HepG2 (cell line): ENCODE measurements around the gene STARD10. TPM values are rescaled to one million over a fixed set of nuclear protein-coding genes. Genes with fewer than 3 reads are reported as not detected.

ENCODE experiments used
- ATAC-seq: fragments of 200-7000 bp; cut with Tn5 transposase; 3 replicates; pipeline ENCODE4 v1.9.1; 2020; ENCODE audit warnings: mild to moderate bottlenecking, moderate library complexity
- BruUV-seq: library from RNA; stranded (reverse); fragments of 400-500 nt; replicated peaks from 2 replicates; lab custom pipeline; 2021; lab: Mats Ljungman, UMichigan
- CTCF ChIA-PET: fragments of 300-600 bp; formaldehyde crosslinking; extraction: SDS; loops from one replicate; lab custom pipeline; 2021; ENCODE audit warnings: low total read pairs, inconsistent platforms, low intra/inter-chr PET ratio; lab: Yijun Ruan, JAX
- POLR2A ChIA-PET: fragments of 350-600 bp; sonication (Branson Sonifier 250); formaldehyde crosslinking; loops from one replicate; lab custom pipeline; 2020; ENCODE audit warnings: antibody characterized with exemption, inconsistent platforms; lab: Yijun Ruan, JAX
- DNase-seq: peaks from one replicate; pipeline ENCODE4 v3.0.0-alpha.2; 2015; ENCODE audit warnings: low spot score
- FAIRE-seq: peaks from 3 replicates; lab custom pipeline; 2011; peaks lifted over from hg19 to GRCh38; lab: Jason Lieb, UNC
- H2AFZ ChIP-seq: one replicate; pipeline ENCODE4 v1.6.1; 2011; ENCODE audit warnings: low read length, inconsistent platforms
- H3K27ac ChIP-seq: fragments of 300-600 bp; 3 replicates; pipeline ENCODE4 v1.8.0; 2011; ENCODE audit warnings: mixed run types, mild to moderate bottlenecking, mixed read lengths, low read length, inconsistent platforms; ENCODE audit not compliant: insufficient read depth; ENCODE audit errors: extremely low read length
- H3K27me3 ChIP-seq, 2 experiments: fragments of 200-600 bp in 1 of 2; 2 replicates in 1 of 2; 3 replicates in 1 of 2; pipeline versions ENCODE4 v1.6.0 to v1.8.0; 2011; ENCODE audit warnings: low read length in 2 of 2, mild to moderate bottlenecking in 2 of 2, moderate library complexity in 2 of 2, inconsistent platforms in 1 of 2; ENCODE audit not compliant: insufficient read depth in 2 of 2, control insufficient read depth in 1 of 2
- H3K36me3 ChIP-seq, 2 experiments: fragments of 200-600 bp in 1 of 2; replicated peaks in 1 of 2; 2 replicates in 1 of 2; 3 replicates in 1 of 2; pipeline versions ENCODE4 v1.5.1 to v1.8.0; 2011; ENCODE audit warnings: low read length in 2 of 2, inconsistent platforms in 1 of 2; ENCODE audit not compliant: insufficient read depth in 2 of 2, control insufficient read depth in 1 of 2
- H3K4me1 ChIP-seq: 2 replicates; pipeline ENCODE4 v1.5.1; 2012; ENCODE audit warnings: low read length, inconsistent platforms; ENCODE audit not compliant: insufficient read depth
- H3K4me2 ChIP-seq: 2 replicates; pipeline ENCODE4 v1.6.0; 2011; ENCODE audit warnings: low read depth, low read length, inconsistent platforms
- H3K4me3 ChIP-seq, 3 experiments: fragments of 200-600 bp in 1 of 3; sonication (generic), shearing (Covaris generic) in 1 of 3; replicated peaks in 1 of 3; 2 replicates each; pipeline ENCODE4 v1.5.1; 2011 to 2016; ENCODE audit warnings: low read length in 3 of 3, inconsistent platforms in 2 of 3, low read depth in 2 of 3, mild to moderate bottlenecking in 2 of 3, control low read depth in 1 of 3, mixed read lengths in 1 of 3; ENCODE audit not compliant: insufficient read depth in 1 of 3
- H3K79me2 ChIP-seq: one replicate; pipeline ENCODE4 v1.6.1; 2011; ENCODE audit warnings: low read length, inconsistent platforms; ENCODE audit not compliant: insufficient read depth
- H3K9ac ChIP-seq: 2 replicates; pipeline ENCODE4 v1.6.0; 2011; ENCODE audit warnings: mild to moderate bottlenecking, low read depth, low read length, inconsistent platforms; ENCODE audit not compliant: insufficient read depth
- H3K9me3 ChIP-seq: 2 replicates; pipeline ENCODE4 v1.5.1; 2012; ENCODE audit warnings: mild to moderate bottlenecking, low read length
- H4K20me1 ChIP-seq: 2 replicates; pipeline ENCODE4 v1.6.0; 2011; ENCODE audit warnings: inconsistent platforms, mild to moderate bottlenecking, low read length, moderate library complexity; ENCODE audit not compliant: insufficient read depth
- AKAP8 ChIP-seq: sonication (generic); formaldehyde crosslinking; IDR thresholded peaks from 2 replicates; pipeline ENCODE4 v1.5.1; 2020; ENCODE audit warnings: mild to moderate bottlenecking, missing genetic modification reagents
- CEBPG ChIP-seq: IDR thresholded peaks from 2 replicates; pipeline ENCODE4 v1.6.1; 2016
- ISL2 ChIP-seq: sonication (generic); formaldehyde crosslinking; IDR thresholded peaks from 2 replicates; pipeline ENCODE4 v1.5.0; 2020; ENCODE audit warnings: missing genetic modification reagents
- NR2F1 ChIP-seq, 2 experiments: fragments of 450-650 bp in 1 of 2; formaldehyde crosslinking in 1 of 2; IDR thresholded peaks; 2 replicates each; pipeline versions ENCODE4 v1.5.0 to v1.6.1; 2016 to 2020; ENCODE audit warnings: mild to moderate bottlenecking in 1 of 2, missing compliant biosample characterization in 1 of 2, missing genetic modification reagents in 1 of 2, moderate library complexity in 1 of 2
- ZBTB38 ChIP-seq: sonication (generic); formaldehyde crosslinking; IDR thresholded peaks from 2 replicates; pipeline ENCODE4 v1.5.1; 2020; ENCODE audit warnings: mild to moderate bottlenecking, missing genetic modification reagents
- WGBS: methylation state at CpG from one replicate; pipeline ENCODE4 v1.1.6; 2017; ENCODE audit warnings: low lambda C conversion rate; 5-methylcytosine and 5-hydroxymethylcytosine counted together
- in situ Hi-C: cut with HindIII; loops from 2 replicates; pipeline ENCODE4 v1.10.0; 2017; ENCODE audit warnings: low pct_unique_long_range_greater_than_20kb; ENCODE audit not compliant: extremely low pct_ligation_motif_present
- intact Hi-C: fragments of 100-400 bp; cut with micrococcal nuclease; formaldehyde crosslinking; loops from one replicate; pipeline ENCODE4 v1.10.0; 2022; ENCODE audit not compliant: unreplicated experiment
- polyA plus RNA-seq, 8 experiments: library from polyadenylated mRNA; depleted of rRNA in 3 of 8; stranded (reverse) in 7 of 8; unstranded in 1 of 8; fragments of >200 nt; fragmentation: Illumina TruSeq in 4 of 8; extraction: Trizol in 4 of 8; gene quantifications; 2 replicates each; pipeline versions ENCODE4 v1.2.1 to v1.2.3, GENCODE V29; 2011 to 2016; ENCODE audit warnings: low read depth in 4 of 8, missing spikeins in 1 of 8, mixed read lengths in 1 of 8; ENCODE audit not compliant: insufficient read depth in 1 of 8
- total RNA-seq, 5 experiments: library from RNA; depleted of rRNA; stranded (reverse); fragments of >200 nt; fragmentation: Illumina TruSeq; extraction: Trizol; gene quantifications; 2 replicates each; pipeline ENCODE4 v1.2.3, GENCODE V29; 2016; ENCODE audit warnings: low read depth in 1 of 5
- TF ChIP-seq, protein P1 (sequence below): sonication (generic); formaldehyde crosslinking; IDR thresholded peaks from 2 replicates; pipeline ENCODE4 v1.8.1; 2022; ENCODE audit warnings: low read depth, mild to moderate bottlenecking, missing genetic modification reagents
- TF ChIP-seq, protein P2 (sequence below): sonication (generic); formaldehyde crosslinking; IDR thresholded peaks from 2 replicates; pipeline ENCODE4 v1.4.0; 2020; ENCODE audit warnings: missing genetic modification reagents, mild to moderate bottlenecking, borderline replicate concordance
- TF ChIP-seq, protein P3 (sequence below): sonication (generic); formaldehyde crosslinking; IDR thresholded peaks from 2 replicates; pipeline ENCODE4 v1.4.0; 2020; ENCODE audit warnings: missing genetic modification reagents

STARD10 gene
- total and polyA plus RNA-seq, 2 of the 13 experiments (the other 11 are each of a cell fraction or from before 2014, with no cell fraction given): 260 to 341 TPM

DNA sequence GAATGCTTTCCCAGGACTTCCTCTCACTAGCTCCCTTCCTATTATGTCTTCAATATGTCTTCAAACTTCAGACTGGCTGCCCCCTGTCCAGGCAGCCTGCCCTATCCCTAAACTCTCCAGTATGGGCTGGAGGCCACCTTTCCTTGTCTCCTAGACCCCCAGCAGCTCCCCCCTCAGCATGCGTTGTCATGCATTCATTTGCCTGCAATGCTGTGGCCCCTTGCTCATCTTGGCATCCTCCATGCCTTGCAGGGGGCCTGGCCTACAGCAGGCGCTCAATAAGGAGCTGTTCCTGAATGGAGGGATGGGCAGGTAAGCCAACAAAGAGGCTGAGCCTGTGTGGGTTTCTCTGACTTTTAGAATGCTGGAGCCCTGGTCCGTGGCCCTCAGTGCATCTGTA, 25.3 kb downstream of the STARD10 start:
- Histone ChIP-seq H3K27ac (peak overlapping the region; percentile 88), H2AFZ (no peak overlapping the region), H3K9ac (no peak overlapping the region), H3K79me2 (peaks cover 60% of the 10 kb centered on the region), H3K36me3 (peaks cover 5 to 33% of the 10 kb centered on the region in 2 experiments; a peak in 4 of 5 replicates), H3K27me3 (no peaks in the 10 kb centered on the region), H3K4me3 (no peak overlapping the region), H3K4me2 (0 out of 2 replicates have a peak overlapping the region, but pooled peaks have one; percentile 30), H3K4me1 (peaks cover 75% of the 10 kb centered on the region), H3K9me3 (no peaks in the 10 kb centered on the region), H4K20me1 (peaks cover 3% of the 10 kb centered on the region; the same call in 1 of the 2 replicates)
- ChIA-PET CTCF (no interaction called here), POLR2A (interaction anchor here (2.1 to 4.4 kb wide), 4 partner anchors 9 to 25 kb away, joined by 13 to 52 read pairs (median 24); partner anchors contain the start of gene STARD10)
- in situ Hi-C loops: no loop called here
- ATAC-seq (no peak), DNase-seq (no peak), FAIRE-seq (no peak)
- WGBS: 96% methylated on average over 3 of the region's 3 CpGs
- TF ChIP-seq NR2F1 (CRISPR knock-in tag; IDR thresholded peaks at IDR 0.05) (no peak), CEBPG (no peak), ZBTB38 (CRISPR knock-in tag) (no peak), ISL2 (CRISPR knock-in tag) (no peak), AKAP8 (CRISPR knock-in tag) (no peak)
- TF ChIP-seq, protein P1, sequence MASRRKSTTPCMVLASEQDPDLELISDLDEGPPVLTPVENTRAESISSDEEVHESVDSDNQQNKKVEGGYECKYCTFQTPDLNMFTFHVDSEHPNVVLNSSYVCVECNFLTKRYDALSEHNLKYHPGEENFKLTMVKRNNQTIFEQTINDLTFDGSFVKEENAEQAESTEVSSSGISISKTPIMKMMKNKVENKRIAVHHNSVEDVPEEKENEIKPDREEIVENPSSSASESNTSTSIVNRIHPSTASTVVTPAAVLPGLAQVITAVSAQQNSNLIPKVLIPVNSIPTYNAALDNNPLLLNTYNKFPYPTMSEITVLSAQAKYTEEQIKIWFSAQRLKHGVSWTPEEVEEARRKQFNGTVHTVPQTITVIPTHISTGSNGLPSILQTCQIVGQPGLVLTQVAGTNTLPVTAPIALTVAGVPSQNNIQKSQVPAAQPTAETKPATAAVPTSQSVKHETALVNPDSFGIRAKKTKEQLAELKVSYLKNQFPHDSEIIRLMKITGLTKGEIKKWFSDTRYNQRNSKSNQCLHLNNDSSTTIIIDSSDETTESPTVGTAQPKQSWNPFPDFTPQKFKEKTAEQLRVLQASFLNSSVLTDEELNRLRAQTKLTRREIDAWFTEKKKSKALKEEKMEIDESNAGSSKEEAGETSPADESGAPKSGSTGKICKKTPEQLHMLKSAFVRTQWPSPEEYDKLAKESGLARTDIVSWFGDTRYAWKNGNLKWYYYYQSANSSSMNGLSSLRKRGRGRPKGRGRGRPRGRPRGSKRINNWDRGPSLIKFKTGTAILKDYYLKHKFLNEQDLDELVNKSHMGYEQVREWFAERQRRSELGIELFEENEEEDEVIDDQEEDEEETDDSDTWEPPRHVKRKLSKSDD (CRISPR knock-in tag): no peak
- TF ChIP-seq, protein P2, sequence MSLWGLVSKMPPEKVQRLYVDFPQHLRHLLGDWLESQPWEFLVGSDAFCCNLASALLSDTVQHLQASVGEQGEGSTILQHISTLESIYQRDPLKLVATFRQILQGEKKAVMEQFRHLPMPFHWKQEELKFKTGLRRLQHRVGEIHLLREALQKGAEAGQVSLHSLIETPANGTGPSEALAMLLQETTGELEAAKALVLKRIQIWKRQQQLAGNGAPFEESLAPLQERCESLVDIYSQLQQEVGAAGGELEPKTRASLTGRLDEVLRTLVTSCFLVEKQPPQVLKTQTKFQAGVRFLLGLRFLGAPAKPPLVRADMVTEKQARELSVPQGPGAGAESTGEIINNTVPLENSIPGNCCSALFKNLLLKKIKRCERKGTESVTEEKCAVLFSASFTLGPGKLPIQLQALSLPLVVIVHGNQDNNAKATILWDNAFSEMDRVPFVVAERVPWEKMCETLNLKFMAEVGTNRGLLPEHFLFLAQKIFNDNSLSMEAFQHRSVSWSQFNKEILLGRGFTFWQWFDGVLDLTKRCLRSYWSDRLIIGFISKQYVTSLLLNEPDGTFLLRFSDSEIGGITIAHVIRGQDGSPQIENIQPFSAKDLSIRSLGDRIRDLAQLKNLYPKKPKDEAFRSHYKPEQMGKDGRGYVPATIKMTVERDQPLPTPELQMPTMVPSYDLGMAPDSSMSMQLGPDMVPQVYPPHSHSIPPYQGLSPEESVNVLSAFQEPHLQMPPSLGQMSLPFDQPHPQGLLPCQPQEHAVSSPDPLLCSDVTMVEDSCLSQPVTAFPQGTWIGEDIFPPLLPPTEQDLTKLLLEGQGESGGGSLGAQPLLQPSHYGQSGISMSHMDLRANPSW (CRISPR knock-in tag): no peak
- TF ChIP-seq, protein P3, sequence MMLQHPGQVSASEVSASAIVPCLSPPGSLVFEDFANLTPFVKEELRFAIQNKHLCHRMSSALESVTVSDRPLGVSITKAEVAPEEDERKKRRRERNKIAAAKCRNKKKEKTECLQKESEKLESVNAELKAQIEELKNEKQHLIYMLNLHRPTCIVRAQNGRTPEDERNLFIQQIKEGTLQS: no peak
- intact Hi-C loops: no loop called here
- BruUV-seq: no TSS peak
